ENCODE data around the gene TEX26. TPM values are rescaled to one million over a fixed set of nuclear protein-coding genes. Genes with fewer than 3 reads are reported as not detected.

Gene TEX26
- polyA plus RNA-seq, 1 donor from 2014 or later = not detected

GRCh38 chr13:31008400-31009115 is 76.1 kb downstream of the TEX26 start:
- no peak overlapping the region for H3K4me3 ChIP-seq (ENCODE audit: low read length)
- no peaks in the 10 kb centered on the region for H3K27me3 ChIP-seq (ENCODE audit: insufficient read depth, low read depth, low read length)
- H3K9me3 ChIP-seq (ENCODE audit: low read length) = no peaks in the 10 kb centered on the region
- no peak overlapping the region for H3K27ac ChIP-seq (ENCODE audit: low read length)
- no peaks in the 10 kb centered on the region for H3K36me3 ChIP-seq (ENCODE audit: insufficient read depth, low read length)
- peaks cover 5% of the 10 kb centered on the region for H3F3A ChIP-seq (ENCODE audit: insufficient read depth, low read length, poor library complexity, severe bottlenecking)
- no peak overlapping the region for H3K9ac ChIP-seq (ENCODE audit: low read length)
- H3K4me2 ChIP-seq (ENCODE audit: low read length) = no peak overlapping the region
- H3K79me2 ChIP-seq (replicated peaks; ENCODE audit: insufficient read depth, low read length) = no peaks in the 10 kb centered on the region
- H4K20me1 ChIP-seq (ENCODE audit: insufficient read depth) = no peaks in the 10 kb centered on the region
- H3K9me2 ChIP-seq (ENCODE audit: insufficient read depth, low read length) = no peaks in the 10 kb centered on the region
- H2AFZ ChIP-seq (ENCODE audit: low read depth, low read length) = no peak overlapping the region
- TF ChIP-seq SMC3 (conservative IDR thresholded peaks at IDR 0.05; ENCODE audit: poor library complexity) (no peak), TAF1 (IDR thresholded peaks at IDR 0.05; ENCODE audit: low read depth) (no peak), EP300 (conservative IDR thresholded peaks at IDR 0.05; ENCODE audit: poor library complexity, severe bottlenecking) (no peak), EZH2 (IDR thresholded peaks at IDR 0.05; ENCODE audit: borderline replicate concordance, insufficient read depth, low read length, poor library complexity, severe bottlenecking) (no peak), REST (IDR thresholded peaks at IDR 0.05; ENCODE audit: borderline replicate concordance) (no peak), CTCF (IDR thresholded peaks at IDR 0.05; ENCODE audit: poor library complexity, severe bottlenecking) (no peak), RAD21 (conservative IDR thresholded peaks at IDR 0.05) (no peak), POLR2AphosphoS5 (IDR thresholded peaks at IDR 0.05) (no peak), MXI1 (conservative IDR thresholded peaks at IDR 0.05; ENCODE audit: poor library complexity, severe bottlenecking) (no peak)

- Histone ChIP-seq H2AFZ (ENCODE audit: low read depth, low read length) (no peak overlapping the region), H3F3A (ENCODE audit: insufficient read depth, low read length, poor library complexity, severe bottlenecking) (peaks cover 5% of the 10 kb centered on the region), H3K27ac (ENCODE audit: low read length) (no peak overlapping the region)
These were observed 76.7 kb downstream of the TEX26 start for GRCh38 chr13:31009166-31009565.

More at GRCh38 chr13:31009166-31009565, 76.7 kb downstream of the TEX26 start:
- Histone ChIP-seq H3K36me3 (ENCODE audit: insufficient read depth, low read length) (no peaks in the 10 kb centered on the region), H3K9ac (ENCODE audit: low read length) (no peak overlapping the region), H3K27me3 (ENCODE audit: insufficient read depth, low read depth, low read length) (no peaks in the 10 kb centered on the region), H3K9me2 (ENCODE audit: insufficient read depth, low read length) (no peaks in the 10 kb centered on the region), H3K9me3 (ENCODE audit: low read length) (no peaks in the 10 kb centered on the region), H3K79me2 (replicated peaks; ENCODE audit: insufficient read depth, low read length) (no peaks in the 10 kb centered on the region), H3K4me3 (ENCODE audit: low read length) (no peak overlapping the region), H3K4me2 (ENCODE audit: low read length) (no peak overlapping the region), H4K20me1 (ENCODE audit: insufficient read depth) (no peaks in the 10 kb centered on the region)
- TF ChIP-seq RAD21 (conservative IDR thresholded peaks at IDR 0.05) (no peak), EP300 (conservative IDR thresholded peaks at IDR 0.05; ENCODE audit: poor library complexity, severe bottlenecking) (no peak), TAF1 (IDR thresholded peaks at IDR 0.05; ENCODE audit: low read depth) (no peak), MXI1 (conservative IDR thresholded peaks at IDR 0.05; ENCODE audit: poor library complexity, severe bottlenecking) (no peak), CTCF (IDR thresholded peaks at IDR 0.05; ENCODE audit: poor library complexity, severe bottlenecking) (no peak), SMC3 (conservative IDR thresholded peaks at IDR 0.05; ENCODE audit: poor library complexity) (no peak), REST (IDR thresholded peaks at IDR 0.05; ENCODE audit: borderline replicate concordance) (no peak), EZH2 (IDR thresholded peaks at IDR 0.05; ENCODE audit: borderline replicate concordance, insufficient read depth, low read length, poor library complexity, severe bottlenecking) (no peak), POLR2AphosphoS5 (IDR thresholded peaks at IDR 0.05) (no peak)
